Nucleus accumbens (tissue), 56 donors: ENCODE measurements around the gene GMNC.
A peak's percentile ranks its signal among the peaks of the same experiment; 100 is the strongest.
"Not testable (repeated sequence)": the region's sequence is repeated elsewhere in the genome, so short reads cannot be mapped to it uniquely, and the experiment has no call there.

Source experiments
- DNase-seq, 56 donors: peaks; one replicate each; lab custom pipeline; 2025; lab: John Stamatoyannopoulos, UW

The GMNC gene, protein sequence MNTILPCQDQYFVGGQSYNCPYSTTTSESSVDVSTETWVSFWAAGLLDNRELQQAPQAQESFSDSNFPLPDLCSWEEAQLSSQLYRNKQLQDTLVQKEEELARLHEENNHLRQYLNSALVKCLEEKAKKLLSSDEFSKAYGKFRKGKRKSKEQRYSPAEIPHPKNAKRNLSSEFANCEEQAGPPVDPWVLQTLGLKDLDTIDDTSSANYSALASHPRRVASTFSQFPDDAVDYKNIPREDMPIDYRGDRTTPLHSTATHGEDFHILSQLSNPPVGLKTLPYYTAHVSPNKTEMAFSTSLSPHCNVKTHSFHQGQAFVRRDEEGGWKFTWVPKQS

DNA sequence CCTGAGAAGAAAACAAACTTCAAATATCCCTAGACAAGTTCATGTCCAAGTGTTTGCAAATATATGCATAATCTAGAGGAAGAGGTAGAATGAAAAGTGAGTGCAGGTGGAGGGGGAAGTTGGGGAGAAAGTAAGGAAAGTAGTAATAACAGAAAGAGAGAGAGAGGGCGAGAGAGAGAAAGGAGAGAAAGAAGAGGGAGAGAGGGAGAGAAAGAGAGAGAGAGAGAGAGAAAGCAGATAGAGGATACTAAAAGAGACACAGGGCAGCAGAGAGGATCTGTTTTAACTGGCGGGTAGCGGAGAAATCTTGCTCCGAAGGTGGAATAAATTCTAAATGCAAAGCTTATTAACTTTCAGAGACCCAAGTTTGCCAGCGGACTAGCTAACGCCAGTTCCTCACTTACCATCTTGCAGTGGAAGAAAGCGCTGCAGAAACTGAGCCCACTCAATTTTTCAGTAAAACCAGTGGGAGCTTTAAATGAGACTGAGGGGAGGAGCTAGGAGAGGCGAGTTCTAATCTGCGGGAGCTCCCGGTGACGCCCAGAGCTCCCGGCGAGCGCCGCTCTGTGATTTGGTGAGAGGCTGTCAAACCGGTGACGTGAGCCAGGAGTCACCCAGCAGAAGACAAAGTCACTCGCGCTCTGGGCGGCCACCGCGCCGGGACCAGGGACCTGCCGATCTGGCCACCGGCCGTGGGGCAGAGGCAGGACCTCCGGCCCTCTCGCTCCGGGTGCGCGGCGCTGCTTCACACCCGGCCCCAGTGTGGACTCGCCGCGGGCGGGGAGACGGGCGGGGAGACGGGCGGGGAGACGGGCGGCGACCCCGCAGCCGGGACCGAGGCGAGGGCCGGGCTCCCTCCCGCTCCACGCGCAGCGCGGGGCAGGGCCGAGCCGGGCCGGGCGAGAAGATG is at the start of gene GMNC:
GMNC (minus strand) TSS at position 486 of the 910 bp plus-strand sequence; CDS start at position 407, 79 bp downstream.
- peak in 52 of 56 donors; percentile 5 to 84 (median 50) for DNase-seq

DNA sequence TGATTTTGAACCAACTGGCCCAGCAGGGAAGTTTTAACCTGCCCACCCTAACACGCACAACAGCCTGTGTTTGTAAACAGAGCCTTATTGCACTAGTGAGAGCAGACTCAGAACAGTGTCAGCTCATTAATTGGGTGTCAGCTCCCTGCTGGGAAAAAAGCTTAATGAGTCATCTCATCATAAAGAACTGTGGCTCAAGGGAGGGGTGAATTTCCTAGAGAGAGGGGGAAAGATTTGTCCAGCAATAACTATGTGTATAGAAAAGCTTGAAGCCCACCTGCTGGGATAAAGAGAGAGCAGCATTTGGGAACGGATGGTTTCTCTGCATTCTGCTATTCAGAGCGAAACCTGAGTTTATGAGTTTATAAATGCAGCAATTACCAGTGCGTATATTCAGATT is 48.9 kb upstream of the GMNC start:
- no peak for DNase-seq

DNA sequence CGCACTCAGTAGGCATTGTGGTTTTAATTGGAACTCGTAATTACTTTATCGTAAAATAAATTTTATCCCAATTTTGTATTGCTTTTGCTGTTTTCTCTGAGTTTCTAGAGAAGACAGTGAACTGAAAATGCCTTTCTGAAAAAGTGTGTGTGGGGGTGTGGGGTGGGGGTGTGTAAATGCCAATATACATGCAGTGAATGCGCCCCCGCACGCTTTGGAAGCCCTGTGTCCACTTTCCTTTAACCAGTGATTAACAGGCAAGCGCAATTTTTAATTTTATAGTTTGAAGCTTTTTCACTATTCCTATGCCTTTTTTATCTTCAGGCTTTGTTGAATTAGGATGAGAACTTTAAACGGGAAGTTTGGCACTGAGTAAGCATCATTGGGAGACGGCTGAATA is 47.4 kb upstream of the GMNC start:
- no peak for DNase-seq

DNA sequence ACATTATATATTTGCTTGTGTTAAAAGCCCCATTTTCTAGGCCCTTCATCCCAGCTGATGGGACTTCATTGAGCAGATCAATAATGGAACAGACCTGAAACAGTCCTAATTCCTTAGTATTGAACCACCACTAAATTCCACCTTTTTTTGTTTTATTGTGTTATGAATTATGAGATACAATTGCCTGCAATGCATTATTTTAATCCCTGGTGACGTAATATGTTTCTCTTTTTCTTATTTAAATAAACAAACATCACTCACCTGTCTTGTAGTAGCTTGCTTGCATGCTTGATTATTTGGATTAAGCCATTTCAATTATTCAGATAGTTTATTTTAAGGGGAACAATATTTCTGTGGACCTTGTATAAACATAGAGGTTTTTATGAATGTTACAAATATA is 40.7 kb upstream of the GMNC start:
- no peak for DNase-seq

DNA sequence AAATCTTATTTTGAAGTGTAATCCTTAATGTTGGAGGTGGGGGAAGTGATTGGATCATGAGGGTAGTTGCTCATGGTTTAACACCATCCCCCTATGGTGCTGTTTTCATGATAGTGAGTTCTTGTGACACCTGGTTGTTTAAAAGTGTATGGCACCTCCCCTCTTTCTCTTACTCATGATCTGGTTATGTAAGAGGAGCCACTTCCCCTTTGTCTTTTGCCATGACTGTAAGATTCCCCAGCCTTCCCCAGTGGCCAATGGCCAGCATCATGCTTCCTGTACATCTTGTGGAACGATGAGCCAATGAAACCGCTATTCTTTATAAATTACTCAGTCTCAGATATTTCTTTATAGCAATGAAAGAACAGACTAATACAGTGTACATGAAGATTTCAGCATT is 39.8 kb upstream of the GMNC start:
- no peak for DNase-seq

DNA sequence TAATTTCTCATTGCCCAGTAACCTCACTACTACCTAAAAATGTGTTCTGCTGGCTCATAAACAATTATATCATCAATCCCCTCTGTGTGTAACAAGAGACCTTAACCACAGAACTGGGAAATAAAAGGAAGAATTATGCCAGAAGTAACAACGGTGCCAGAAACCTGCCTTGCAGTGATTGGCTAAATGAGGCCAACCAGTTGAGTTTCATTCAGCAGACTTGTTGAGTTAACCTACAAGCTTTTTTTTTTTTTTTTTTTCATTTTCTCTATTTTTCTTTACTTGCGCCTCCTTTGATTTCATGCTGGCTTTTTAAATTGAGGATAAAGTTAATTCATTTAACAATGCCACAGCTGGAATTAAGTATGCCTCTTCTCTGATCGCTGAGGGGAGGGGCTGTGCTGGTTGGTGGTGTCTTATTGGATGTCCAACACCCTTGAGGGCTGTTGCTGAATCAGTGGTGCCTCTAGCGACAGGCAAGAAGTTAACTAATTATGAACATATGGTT is 30.0 kb upstream of the GMNC start:
- no peak for DNase-seq

DNA sequence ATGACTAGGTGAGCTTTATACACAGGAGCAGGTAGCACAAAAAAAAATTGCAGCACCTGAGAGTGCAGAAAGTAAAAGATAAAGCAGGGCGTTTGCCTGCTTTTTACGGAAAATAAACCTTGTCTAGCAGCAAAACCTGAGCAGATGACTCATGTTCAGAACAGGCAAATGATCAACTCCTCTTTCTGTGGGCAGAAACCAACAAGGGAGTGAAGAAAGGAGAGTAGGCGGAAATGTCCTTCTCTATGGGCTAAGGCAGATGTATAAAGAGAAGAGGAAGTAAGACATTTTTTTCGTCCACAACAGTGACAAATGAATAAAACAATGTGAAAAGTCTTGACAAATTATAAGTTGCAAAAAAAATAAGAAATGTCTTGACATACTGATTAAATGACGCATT is 24.5 kb upstream of the GMNC start:
- DNase-seq = peak in 5 of 56 donors; percentile 1 to 18 (median 6)

DNA sequence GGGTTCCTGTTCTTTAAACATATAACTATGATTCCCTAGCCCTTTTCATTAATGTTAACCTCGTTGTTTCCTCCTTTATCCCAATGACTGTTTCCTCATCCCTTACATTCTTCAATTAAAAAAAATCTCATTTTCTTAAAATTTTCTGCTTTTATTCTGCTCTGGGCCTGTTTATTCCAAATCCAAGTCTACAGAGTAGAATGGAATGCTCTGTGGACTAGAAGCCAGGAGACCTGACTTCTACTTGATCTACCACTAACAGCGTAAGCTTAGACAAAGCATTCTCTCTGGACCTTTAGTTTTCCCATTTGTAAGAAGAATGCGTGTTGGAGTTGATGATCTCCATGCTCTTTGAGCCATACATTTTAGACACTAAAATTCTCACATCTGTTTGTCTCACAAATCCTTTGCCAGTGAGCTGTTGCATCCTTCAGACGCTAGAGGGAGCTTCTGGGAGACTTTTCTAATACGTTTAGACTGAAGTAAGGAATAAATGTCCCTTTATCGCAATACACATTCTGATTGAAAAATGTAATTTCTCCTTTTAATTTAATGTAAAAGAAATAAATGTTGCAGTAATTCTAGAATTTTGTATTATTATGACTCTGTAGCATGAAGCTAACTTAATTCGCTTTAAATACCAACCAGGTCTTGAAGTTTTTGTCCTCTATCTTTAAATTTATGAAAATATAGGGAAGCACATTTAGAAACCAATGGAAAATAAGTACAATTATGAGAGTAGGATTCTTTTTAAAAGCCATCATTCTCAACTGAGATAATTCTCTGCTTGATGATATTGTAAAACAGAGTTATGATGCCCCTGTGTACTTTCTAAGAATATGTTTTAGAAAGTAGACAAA is 21.7 kb upstream of the GMNC start:
- peak in 23 of 56 donors; percentile 0 to 70 (median 10) for DNase-seq

DNA sequence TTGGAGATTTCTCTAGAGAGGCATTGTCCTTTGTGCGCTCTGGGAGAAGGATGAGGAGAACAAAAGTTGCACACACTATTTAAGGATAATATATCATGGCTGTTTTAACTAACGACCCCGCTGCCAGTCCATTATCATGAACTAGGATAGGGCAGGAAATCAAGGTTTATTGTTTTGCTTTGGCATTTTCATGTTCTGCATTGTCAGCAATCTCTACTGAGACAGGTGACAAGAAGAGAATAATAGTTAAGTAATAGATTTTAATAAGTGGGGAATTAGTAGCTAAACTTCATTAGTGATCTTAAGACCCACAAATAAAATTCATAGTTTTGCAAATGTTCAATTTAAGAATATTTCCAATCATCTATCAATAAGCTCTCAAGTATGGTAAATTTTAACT is 20.6 kb upstream of the GMNC start:
- DNase-seq = no peak

DNA sequence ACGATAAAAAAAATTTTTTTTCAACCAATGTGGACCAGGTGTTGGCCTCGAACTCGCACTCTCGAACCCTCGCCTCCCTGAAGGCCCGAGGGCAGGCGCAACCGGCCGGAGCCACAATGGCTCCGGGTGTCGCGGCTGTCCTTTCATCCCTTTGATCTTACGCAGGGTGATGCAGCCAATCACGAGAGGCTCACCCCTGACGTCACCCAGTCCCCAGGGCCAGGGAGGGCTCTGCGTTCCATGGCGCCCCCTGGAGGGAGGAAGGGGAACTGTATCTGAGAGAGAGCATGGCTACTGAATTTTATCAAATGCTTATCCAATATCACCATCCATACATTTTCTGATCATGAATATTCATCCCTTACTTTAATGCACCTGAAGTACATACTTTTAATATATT is 15.4 kb upstream of the GMNC start:
- no peak for DNase-seq

DNA sequence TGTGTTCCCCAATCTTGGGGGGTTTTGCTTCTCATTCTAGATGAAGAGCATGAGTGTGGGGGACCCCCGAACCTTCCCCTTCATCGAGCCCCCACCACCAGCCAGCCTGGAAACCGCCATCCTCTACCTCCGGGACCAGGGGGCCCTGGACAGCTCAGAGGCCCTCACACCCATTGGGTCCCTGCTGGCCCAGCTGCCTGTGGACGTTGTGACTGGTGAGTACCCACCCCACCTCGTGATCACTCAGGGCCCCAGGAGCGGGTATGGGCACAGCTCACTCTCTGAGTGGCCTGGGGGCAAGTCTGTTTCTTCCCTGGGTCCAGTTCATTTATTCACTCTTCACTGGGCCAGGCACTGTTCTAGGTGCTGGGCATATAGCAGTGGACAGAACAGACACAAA is 13.9 kb upstream of the GMNC start:
- DNase-seq = not testable (repeated sequence)

DNA sequence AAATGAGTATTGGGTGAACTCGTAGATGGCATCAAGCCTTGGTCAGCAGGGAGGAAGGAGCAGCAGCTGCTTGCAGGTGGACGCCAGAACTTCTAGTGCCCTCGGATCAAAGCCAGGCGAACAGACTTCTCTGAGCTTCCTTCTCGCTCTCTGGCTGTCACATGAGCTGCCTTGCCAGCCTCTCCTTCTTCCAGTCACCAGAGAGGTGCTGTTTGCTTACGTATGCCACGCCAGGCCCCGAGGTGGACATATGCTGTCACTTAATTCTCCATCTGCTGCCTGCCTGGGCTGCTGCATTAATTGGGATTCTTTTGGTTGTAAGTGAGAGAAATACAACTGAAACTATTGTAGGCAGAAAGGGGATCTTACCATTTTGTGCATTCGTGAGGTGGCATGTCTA is 12.6 kb upstream of the GMNC start:
- not testable (repeated sequence) for DNase-seq

DNA sequence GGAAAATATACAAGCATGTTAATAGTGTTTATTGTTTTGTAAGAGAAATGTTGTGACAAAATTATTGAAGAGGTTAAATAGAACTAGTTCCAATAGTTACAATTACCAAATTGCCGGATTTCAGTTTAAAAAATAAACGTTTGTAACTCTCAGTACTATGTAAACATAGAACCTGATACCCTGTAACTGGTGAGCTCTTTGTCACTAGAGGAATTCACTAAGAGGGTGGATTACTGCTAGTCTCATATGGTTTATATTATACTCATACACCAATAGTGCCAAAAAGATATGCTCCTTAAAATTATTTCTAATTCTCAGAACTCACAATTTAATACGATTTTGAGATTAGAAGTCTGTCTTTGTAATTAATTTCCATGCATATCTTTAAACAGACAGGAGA is 7.6 kb upstream of the GMNC start:
- no peak for DNase-seq

DNA sequence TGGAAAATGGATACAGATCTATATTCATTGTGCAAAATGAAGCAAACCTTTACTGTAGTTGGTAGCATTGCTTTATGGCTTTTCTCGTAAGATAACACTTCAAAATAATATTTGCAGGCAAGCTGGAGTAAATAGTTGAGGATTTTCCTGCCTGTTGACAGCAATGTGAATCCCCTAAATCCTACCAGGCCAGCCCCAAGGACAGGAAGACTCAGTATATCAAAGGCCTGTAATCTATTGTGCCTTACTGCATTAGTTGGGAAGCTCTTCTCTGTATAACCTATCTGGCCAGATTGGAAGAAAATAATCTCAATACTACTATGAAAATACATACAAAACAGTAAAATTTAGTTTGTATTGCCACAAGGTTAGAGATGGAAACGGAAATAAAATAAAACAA is 4.6 kb upstream of the GMNC start:
- DNase-seq = no peak

DNA sequence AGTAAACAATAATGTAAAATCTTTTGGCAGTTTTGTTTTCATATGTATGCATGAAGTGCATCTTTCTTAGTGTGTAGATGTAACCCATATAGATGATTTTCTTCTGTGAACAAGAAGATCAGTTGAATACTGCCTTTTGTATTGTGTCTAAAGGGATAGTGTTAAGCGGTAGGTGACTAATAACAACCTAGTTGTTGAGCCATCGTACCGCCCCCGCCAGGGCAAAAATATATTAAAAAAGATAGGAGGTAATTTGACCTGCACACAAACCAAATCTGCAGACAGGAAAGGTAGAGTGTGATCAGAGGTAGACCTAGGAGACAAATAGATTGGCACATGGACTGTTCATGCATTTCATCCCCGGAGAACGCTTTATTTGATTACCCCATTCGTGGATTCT is 3.3 kb upstream of the GMNC start:
- no peak for DNase-seq

DNA sequence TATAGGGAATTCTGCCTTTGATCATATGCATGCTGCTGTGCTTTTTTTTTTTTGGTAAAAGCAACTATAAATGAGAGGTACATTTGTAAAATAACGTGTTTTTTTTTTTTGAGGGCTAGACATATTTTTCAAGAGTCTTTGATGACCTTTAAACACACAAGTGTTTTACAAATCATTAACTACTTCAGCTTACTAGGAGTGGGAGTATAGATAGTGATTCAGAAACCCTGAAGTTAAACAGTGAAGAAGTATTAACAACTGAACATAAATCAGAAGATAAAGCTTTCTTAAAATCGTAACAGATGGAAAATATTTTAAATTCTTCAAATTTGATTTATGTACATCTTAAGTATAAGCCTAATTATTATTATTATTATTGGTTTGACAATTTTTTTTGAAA is 2.9 kb upstream of the GMNC start:
- DNase-seq = no peak

DNA sequence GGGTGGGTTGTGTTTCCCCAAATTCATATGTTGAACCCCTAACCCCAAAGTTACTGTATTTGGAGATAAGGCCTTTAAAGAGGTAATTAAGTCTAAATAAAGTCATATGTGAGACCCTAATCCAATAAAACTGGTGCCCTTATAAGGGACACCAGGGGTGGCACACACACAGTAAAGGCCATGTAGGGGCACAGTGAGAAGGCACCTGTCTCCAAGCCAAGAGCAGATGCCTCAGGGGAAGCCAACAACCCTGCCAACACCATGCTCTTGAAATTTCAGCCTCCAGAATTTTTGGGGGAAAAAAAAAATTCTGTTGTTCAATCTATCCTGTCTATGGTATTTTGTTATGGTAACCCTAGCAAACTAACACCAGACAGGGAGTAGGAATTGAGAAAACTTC is 1.5 kb upstream of the GMNC start:
- DNase-seq = no peak

DNA sequence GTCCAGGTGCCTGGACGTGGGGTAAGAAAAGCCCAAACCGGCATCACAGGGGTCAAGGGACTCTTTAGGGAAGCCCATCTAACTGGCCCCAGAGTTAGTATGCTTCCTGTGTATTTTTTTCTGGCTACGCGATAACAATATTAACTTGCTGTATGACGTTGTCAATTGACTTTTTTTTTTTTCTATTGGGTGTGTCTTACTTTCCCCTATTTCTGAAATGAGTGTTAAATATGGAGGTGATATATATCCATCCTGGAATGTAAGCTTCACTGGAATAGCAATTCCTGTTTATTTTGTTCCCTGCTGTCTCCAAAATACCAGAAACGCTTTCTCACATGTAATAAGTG is 598 bp upstream of the GMNC start:
- DNase-seq = no peak

DNA sequence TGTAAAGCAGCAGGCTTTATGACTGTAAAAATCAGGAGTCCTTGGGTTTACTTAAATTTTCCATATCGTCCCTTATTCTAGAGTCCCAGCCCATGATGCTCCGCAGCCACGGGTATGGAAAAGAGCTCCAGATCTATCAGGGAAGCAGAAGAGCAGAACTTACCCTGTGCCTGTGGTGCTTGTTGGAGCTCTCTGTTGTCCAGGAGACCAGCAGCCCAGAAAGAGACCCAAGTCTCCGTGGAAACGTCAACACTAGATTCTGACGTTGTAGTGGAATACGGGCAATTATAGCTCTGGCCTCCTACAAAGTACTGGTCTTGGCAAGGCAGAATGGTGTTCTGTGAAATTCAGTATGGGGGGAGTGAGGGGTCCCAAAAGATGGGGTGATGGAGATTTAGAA is 2.0 kb downstream of the GMNC start:
- peak in 13 of 56 donors; percentile 2 to 65 (median 22) for DNase-seq

DNA sequence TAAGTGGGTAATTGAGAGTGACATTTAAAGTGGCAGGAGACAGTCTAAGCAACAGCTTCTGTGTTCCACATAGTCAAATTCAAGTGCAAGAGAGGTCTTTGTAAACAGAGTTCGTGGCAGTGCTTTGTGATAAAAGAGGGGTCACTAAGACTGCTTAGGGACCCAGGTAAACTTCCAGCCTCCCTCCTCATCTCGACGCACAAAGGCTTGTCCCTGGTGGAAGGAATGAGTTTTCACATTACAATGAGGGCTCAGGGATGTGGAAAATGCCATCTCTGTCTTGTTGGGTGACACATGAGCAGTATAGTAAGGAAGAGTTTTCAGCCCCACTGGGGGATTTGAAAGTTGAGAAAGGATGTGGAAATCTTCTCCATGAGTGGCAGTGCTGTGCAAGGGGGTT is 7.3 kb downstream of the GMNC start:
- no peak for DNase-seq

DNA sequence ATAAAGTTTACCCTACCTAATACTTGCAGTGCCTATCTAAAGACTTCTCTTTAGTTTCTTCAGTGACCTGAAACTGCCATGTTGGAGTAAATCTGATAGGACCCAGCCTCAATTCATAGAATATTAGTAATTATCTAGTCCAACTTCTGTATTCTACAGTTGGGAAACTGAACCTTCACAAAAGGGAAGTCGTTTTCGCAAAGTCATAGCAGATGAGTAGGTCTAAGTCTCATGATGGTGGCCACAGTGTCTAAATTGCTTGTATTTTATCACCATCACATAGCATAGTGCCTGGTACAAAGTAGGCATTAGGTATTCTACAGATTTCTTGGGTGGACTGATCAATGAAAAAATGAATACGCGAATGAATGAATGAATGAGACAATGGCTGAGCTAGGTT is 8.4 kb downstream of the GMNC start:
- no peak for DNase-seq
